Measurements from ENCODE around the gene DNM3.

DNM3 gene

DNA sequence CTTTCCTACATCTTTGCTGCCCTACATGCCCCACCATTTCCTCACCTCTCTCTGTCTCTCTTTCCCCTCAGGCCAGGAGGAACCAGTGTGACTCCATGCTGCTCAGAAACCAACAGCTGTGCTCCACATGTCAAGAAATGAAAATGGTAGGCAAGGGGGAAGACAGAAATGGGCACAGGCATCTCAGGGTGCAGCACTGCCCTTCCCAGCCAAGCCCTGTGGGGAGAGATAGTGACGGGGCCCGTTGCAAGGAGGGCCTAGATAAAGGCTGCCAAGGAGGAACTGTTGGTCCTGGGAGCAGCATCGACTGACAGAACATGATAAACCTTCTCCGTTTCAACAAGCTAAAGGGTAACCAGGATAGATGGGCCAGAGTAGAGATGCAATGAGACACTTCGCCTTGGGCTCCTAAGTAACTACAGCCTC is 615.1 kb downstream of the DNM3 start:
- no peaks in the 10 kb centered on the region for H3K9me3 ChIP-seq (ENCODE audit: severe bottlenecking)
- peaks cover 12% of the 10 kb centered on the region for H3K4me1 ChIP-seq (ENCODE audit: insufficient read depth, poor library complexity, severe bottlenecking)
- no peaks in the 10 kb centered on the region for H3K36me3 ChIP-seq (ENCODE audit: low read depth)
- no peak overlapping the region for H3K27ac ChIP-seq (ENCODE audit: poor library complexity, severe bottlenecking)
- H3K27me3 ChIP-seq (ENCODE audit: insufficient read depth, poor library complexity, severe bottlenecking): no peaks in the 10 kb centered on the region
- no peak for ATAC-seq (ENCODE audit: low read depth)
- TF ChIP-seq, protein P1, sequence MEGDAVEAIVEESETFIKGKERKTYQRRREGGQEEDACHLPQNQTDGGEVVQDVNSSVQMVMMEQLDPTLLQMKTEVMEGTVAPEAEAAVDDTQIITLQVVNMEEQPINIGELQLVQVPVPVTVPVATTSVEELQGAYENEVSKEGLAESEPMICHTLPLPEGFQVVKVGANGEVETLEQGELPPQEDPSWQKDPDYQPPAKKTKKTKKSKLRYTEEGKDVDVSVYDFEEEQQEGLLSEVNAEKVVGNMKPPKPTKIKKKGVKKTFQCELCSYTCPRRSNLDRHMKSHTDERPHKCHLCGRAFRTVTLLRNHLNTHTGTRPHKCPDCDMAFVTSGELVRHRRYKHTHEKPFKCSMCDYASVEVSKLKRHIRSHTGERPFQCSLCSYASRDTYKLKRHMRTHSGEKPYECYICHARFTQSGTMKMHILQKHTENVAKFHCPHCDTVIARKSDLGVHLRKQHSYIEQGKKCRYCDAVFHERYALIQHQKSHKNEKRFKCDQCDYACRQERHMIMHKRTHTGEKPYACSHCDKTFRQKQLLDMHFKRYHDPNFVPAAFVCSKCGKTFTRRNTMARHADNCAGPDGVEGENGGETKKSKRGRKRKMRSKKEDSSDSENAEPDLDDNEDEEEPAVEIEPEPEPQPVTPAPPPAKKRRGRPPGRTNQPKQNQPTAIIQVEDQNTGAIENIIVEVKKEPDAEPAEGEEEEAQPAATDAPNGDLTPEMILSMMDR (IDR thresholded peaks at IDR 0.05; ENCODE audit: poor library complexity, severe bottlenecking): no peak
- DNase-seq (ENCODE audit: low spot score): no peak
- no peak overlapping the region for H3K4me3 ChIP-seq (ENCODE audit: severe bottlenecking)

DNA sequence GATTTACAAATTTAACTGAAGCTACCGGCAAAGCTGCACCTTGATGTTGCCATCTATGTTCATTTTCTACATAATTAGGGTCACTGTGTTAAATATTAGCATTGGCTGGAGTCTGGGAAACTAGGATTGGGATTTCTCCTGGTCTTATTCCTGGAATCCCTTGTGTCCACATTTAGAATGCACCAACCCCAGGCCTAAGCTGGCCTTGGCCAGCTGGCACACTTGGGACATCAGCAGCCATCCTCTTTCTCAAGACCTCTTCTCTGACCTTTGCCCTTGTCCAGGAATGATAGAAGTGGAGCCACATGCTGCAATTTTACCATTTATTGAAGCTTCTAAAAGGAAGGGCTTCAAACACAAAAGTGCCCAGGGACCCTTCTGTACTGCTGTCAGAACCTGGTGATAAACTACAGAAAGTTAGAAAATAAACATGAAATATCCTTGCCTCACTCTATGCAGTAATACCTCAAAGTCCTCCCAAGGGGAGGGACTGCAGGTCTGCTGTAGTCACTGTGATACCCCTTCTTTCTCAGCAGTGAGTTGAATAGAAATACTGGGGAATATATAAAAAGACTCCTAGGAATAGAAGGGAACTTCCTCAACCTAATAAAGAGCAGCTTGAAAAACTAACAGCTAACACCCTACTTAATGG is 616.3 kb downstream of the DNM3 start:
- no peaks in the 10 kb centered on the region for H3K9me3 ChIP-seq (ENCODE audit: severe bottlenecking)
- DNase-seq (ENCODE audit: low spot score): no peak
- H3K27me3 ChIP-seq (ENCODE audit: insufficient read depth, poor library complexity, severe bottlenecking): no peaks in the 10 kb centered on the region
- H3K4me1 ChIP-seq (ENCODE audit: insufficient read depth, poor library complexity, severe bottlenecking): peaks cover 12% of the 10 kb centered on the region
- no peaks in the 10 kb centered on the region for H3K36me3 ChIP-seq (ENCODE audit: low read depth)
- ATAC-seq (ENCODE audit: low read depth): no peak
- no peak overlapping the region for H3K4me3 ChIP-seq (ENCODE audit: severe bottlenecking)
- TF ChIP-seq, protein P1 (IDR thresholded peaks at IDR 0.05; ENCODE audit: poor library complexity, severe bottlenecking): no peak
- H3K27ac ChIP-seq (ENCODE audit: poor library complexity, severe bottlenecking): no peak overlapping the region

DNA sequence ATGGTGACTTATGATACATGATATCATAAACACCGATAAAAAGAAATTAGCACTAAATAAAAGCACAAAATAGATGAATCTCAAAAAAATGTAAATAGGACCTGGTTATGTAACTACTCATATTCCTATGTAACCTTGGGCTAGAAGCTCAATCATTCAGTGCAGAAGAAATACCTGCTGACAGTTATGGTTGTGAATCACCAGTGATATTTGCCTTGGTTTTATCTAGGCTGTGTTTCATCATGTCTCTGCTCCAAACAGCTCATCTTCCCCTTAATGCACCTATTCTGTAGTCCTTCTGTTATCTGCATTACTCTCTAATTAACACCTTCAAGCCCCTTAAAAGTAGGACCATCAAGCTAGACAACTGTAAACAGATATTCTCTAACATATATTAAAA is 618.9 kb downstream of the DNM3 start:
- no peak for DNase-seq (ENCODE audit: low spot score)
- no peaks in the 10 kb centered on the region for H3K9me3 ChIP-seq (ENCODE audit: severe bottlenecking)
- no peak overlapping the region for H3K4me3 ChIP-seq (ENCODE audit: severe bottlenecking)
- TF ChIP-seq, protein P1 (IDR thresholded peaks at IDR 0.05; ENCODE audit: poor library complexity, severe bottlenecking): no peak
- H3K27ac ChIP-seq (ENCODE audit: poor library complexity, severe bottlenecking): peak overlapping the region; percentile 39
- ATAC-seq (ENCODE audit: low read depth): peak; percentile 95
- no peaks in the 10 kb centered on the region for H3K36me3 ChIP-seq (ENCODE audit: low read depth)
- H3K27me3 ChIP-seq (ENCODE audit: insufficient read depth, poor library complexity, severe bottlenecking): no peaks in the 10 kb centered on the region
- peaks cover 12% of the 10 kb centered on the region for H3K4me1 ChIP-seq (ENCODE audit: insufficient read depth, poor library complexity, severe bottlenecking)

DNA sequence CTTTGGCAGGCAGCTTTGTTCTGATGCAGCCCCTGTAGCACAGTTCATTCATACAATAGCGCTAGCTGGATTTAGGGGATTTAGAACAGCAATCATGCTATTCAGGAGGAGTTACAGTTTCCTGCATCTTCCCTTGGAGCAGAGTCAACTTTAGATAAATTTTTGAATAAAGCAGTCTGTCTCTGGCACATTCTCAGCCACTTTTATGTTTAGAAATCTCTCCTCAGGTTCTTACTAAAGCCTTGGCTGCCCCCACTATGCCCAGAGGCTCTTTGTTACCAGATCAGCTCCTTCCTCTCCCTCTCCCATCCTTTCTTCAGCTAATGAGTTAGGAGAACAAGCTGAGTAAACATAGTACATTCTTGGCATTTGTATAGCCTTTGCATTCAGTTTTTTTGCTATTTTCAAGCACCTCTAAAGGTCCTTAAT is 619.6 kb downstream of the DNM3 start:
- H3K36me3 ChIP-seq (ENCODE audit: low read depth): no peaks in the 10 kb centered on the region
- TF ChIP-seq, protein P1 (IDR thresholded peaks at IDR 0.05; ENCODE audit: poor library complexity, severe bottlenecking): no peak

More for the DNA sequence above, 619.6 kb downstream of the DNM3 start:
- Histone ChIP-seq H3K27me3 (ENCODE audit: insufficient read depth, poor library complexity, severe bottlenecking) (no peaks in the 10 kb centered on the region), H3K27ac (ENCODE audit: poor library complexity, severe bottlenecking) (peak overlapping the region; percentile 39), H3K4me1 (ENCODE audit: insufficient read depth, poor library complexity, severe bottlenecking) (peaks cover 12% of the 10 kb centered on the region), H3K9me3 (ENCODE audit: severe bottlenecking) (no peaks in the 10 kb centered on the region), H3K4me3 (ENCODE audit: severe bottlenecking) (no peak overlapping the region)
- DNase-seq (ENCODE audit: low spot score) (no peak), ATAC-seq (ENCODE audit: low read depth) (peak; percentile 58)
